ENCODE data around the gene INMT. TPM values are rescaled to one million over a fixed set of nuclear protein-coding genes. Genes with fewer than 3 reads are reported as not detected.

The INMT gene
- total RNA-seq, 3 donors from 2014 or later = 1.6 to 7.5 (median 7.2) TPM

GRCh38 chr7:30731581-30731980, 20.4 kb upstream of the INMT start:
- ATAC-seq (no peak), DNase-seq (no peak)
- TF ChIP-seq CTCF (IDR thresholded peaks at IDR 0.05) = no peak
- H3K4me1 ChIP-seq (ENCODE audit: low read depth) = no peaks in the 10 kb centered on the region
- no peak overlapping the region for H3K4me3 ChIP-seq
- intact Hi-C loops (cut with DNase I, micrococcal nuclease) = no loop called here
- H3K9me3 ChIP-seq = no peaks in the 10 kb centered on the region
- no peaks in the 10 kb centered on the region for H3K36me3 ChIP-seq (ENCODE audit: low read depth)

- no peak for TF ChIP-seq CTCF (IDR thresholded peaks at IDR 0.05)
- intact Hi-C loops (cut with DNase I, micrococcal nuclease) = no loop called here
- no peak for ATAC-seq
- Histone ChIP-seq H3K4me1 (ENCODE audit: low read depth) (no peaks in the 10 kb centered on the region), H3K36me3 (ENCODE audit: low read depth) (no peaks in the 10 kb centered on the region), H3K4me3 (no peak overlapping the region), H3K9me3 (no peaks in the 10 kb centered on the region)
- no peak for DNase-seq
Observed at GRCh38 chr7:30732606-30733005, 19.3 kb upstream of the INMT start.

- intact Hi-C loops (cut with DNase I, micrococcal nuclease) = no loop called here
- no peaks in the 10 kb centered on the region for H3K36me3 ChIP-seq (ENCODE audit: low read depth)
- H3K4me1 ChIP-seq (ENCODE audit: low read depth) = no peaks in the 10 kb centered on the region
- ATAC-seq (no peak), DNase-seq (no peak)
- no peak overlapping the region for H3K4me3 ChIP-seq
- no peaks in the 10 kb centered on the region for H3K9me3 ChIP-seq
- TF ChIP-seq CTCF (IDR thresholded peaks at IDR 0.05) = no peak
Observed at GRCh38 chr7:30733216-30733615, 18.7 kb upstream of the INMT start.

DNA sequence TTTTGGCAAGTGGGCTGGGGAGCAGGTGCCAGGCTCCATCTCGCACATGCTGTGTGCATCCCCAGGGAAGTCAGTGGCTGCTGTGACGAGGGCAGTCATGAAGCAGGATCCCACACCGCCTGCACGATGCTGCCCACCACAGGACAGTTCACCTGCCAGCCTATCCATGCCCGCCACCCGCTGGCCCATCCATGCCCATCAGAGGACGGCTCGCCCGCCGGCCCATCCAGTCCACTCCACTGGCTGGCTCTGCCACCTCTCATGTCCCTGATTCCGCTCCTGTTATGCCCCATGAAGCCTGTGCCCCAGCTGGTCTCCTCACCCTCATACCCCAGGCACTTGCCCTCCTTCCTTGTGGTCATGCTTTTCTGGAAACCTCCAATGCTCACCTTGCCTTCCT, 18.2 kb upstream of the INMT start:
- Histone ChIP-seq H3K4me1 (ENCODE audit: low read depth) (no peaks in the 10 kb centered on the region), H3K9me3 (no peaks in the 10 kb centered on the region), H3K4me3 (no peak overlapping the region), H3K36me3 (ENCODE audit: low read depth) (no peaks in the 10 kb centered on the region)
- ATAC-seq (no peak), DNase-seq (no peak)
- no peak for TF ChIP-seq CTCF (IDR thresholded peaks at IDR 0.05)
- intact Hi-C loops (cut with DNase I, micrococcal nuclease) = no loop called here

DNA sequence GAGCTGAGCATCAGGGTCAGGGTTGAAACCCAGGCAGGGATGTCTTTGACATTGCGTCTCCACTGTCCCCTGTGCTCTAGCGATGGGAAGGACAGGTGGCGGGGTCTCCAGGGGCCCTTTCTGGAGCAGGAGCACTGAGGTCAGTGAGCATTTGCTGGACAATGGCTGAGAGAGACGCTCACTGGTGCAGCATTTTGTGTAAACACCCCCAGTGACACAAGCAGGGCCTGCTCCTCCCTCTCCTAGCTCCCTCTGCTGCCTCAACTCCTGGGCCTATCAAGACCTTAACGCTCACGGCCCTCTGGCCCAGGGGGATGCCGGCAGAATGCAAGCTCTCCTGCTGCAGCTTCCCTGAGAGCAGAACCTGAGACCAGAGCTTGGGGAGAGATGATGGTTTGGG, 17.4 kb upstream of the INMT start:
- Histone ChIP-seq H3K4me1 (ENCODE audit: low read depth) (no peaks in the 10 kb centered on the region), H3K4me3 (no peak overlapping the region), H3K9me3 (no peaks in the 10 kb centered on the region), H3K36me3 (ENCODE audit: low read depth) (no peaks in the 10 kb centered on the region)
- DNase-seq (no peak), ATAC-seq (no peak)
- TF ChIP-seq CTCF (IDR thresholded peaks at IDR 0.05) = no peak
- intact Hi-C loops (cut with DNase I, micrococcal nuclease) = no loop called here

DNA sequence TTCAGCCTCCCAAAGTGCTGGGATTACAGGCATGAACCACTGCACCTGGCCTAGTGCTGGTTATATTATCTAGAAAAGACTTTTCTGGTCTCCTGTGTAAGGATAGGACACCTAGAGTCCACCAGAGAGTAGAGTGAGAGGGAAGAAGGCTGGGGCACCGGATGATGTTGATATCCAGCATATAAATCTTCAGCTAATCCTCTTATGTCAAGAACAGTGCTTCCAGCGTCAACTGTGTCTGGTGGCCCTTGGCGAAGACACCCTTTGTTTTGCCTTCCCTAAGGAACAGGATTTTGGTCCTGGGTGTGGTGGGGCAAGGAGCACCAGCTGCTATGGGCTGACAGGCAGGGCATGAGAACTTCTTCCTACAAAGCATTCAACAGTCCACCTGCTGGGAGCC, 16.3 kb upstream of the INMT start:
- Histone ChIP-seq H3K9me3 (no peaks in the 10 kb centered on the region), H3K4me1 (ENCODE audit: low read depth) (no peaks in the 10 kb centered on the region), H3K36me3 (ENCODE audit: low read depth) (no peaks in the 10 kb centered on the region), H3K4me3 (no peak overlapping the region)
- intact Hi-C loops (cut with DNase I, micrococcal nuclease) = no loop called here
- TF ChIP-seq CTCF (IDR thresholded peaks at IDR 0.05) = no peak
- ATAC-seq (no peak), DNase-seq (no peak)
